ENCODE data around the gene OR6K2.

The OR6K2 gene

GRCh38 chr1:158685085-158685484 lies 15.4 kb downstream of the OR6K2 start:
- DNase-seq (ENCODE audit: low spot score) = no peak

GRCh38 chr1:158681606-158682005 lies 18.8 kb downstream of the OR6K2 start:
- DNase-seq (ENCODE audit: low spot score) = no peak

GRCh38 chr1:158679289-158679688 lies 21.2 kb downstream of the OR6K2 start:
- DNase-seq (ENCODE audit: low spot score) = no peak

GRCh38 chr1:158675563-158676323 lies 24.7 kb downstream of the OR6K2 start:
- DNase-seq (ENCODE audit: low spot score) = no peak

GRCh38 chr1:158674302-158674701 lies 26.1 kb downstream of the OR6K2 start:
- no peak for DNase-seq (ENCODE audit: low spot score)

GRCh38 chr1:158666037-158666436 lies 34.4 kb downstream of the OR6K2 start:
- DNase-seq (ENCODE audit: low spot score) = no peak

GRCh38 chr1:158654571-158654970 lies 45.9 kb downstream of the OR6K2 start:
- DNase-seq (ENCODE audit: low spot score) = no peak

GRCh38 chr1:158654086-158654485 lies 46.4 kb downstream of the OR6K2 start:
- no peak for DNase-seq (ENCODE audit: low spot score)

- DNase-seq (ENCODE audit: low spot score) = no peak
Measured at GRCh38 chr1:158652721-158653334, 47.6 kb downstream of the OR6K2 start.
